Stimulated activated CD4-positive, alpha-beta T cell treated with anti-CD3 and anti-CD28 coated beads, Interleukin-2, amount 100 ng/mL, for 24 hours (primary cell): ENCODE data around the gene TBC1D14.
"Not testable (repeated sequence)": the region's sequence is repeated elsewhere in the genome, so short reads cannot be mapped to it uniquely, and the experiment has no call there.

ENCODE experiments used
- DNase-seq, 2 donors: peaks; one replicate each; pipeline ENCODE4 v3.0.0-alpha.2; 2020

Gene TBC1D14

GRCh38 chr4:6956087-6956433, 46.4 kb downstream of the TBC1D14 start:
- DNase-seq = no peak

GRCh38 chr4:6956434-6957147, 47.0 kb downstream of the TBC1D14 start:
- no peak for DNase-seq

GRCh38 chr4:6957148-6957520, 47.5 kb downstream of the TBC1D14 start:
- no peak for DNase-seq

GRCh38 chr4:6957994-6958393, 48.4 kb downstream of the TBC1D14 start:
- no peak for DNase-seq

- DNase-seq = no peak
These were observed 49.6 kb downstream of the TBC1D14 start for GRCh38 chr4:6959261-6959660.

- DNase-seq = no peak
These were observed 50.5 kb downstream of the TBC1D14 start for GRCh38 chr4:6960154-6960553.

GRCh38 chr4:6960628-6961412, 51.2 kb downstream of the TBC1D14 start:
- DNase-seq = no peak

GRCh38 chr4:6961496-6962210, 52.0 kb downstream of the TBC1D14 start:
- DNase-seq = no peak

GRCh38 chr4:6962211-6963041, 52.8 kb downstream of the TBC1D14 start:
- DNase-seq = no peak

GRCh38 chr4:6963139-6963611, 53.5 kb downstream of the TBC1D14 start:
- DNase-seq = no peak

- DNase-seq = no peak
These were observed 55.2 kb downstream of the TBC1D14 start for GRCh38 chr4:6964858-6965257.

GRCh38 chr4:6965329-6965728, 55.7 kb downstream of the TBC1D14 start:
- DNase-seq = no peak

- no peak for DNase-seq
These were observed 58.3 kb downstream of the TBC1D14 start for GRCh38 chr4:6967846-6968340.

GRCh38 chr4:6968496-6968895, 58.9 kb downstream of the TBC1D14 start:
- no peak for DNase-seq

- DNase-seq = no peak
These were observed 60.5 kb downstream of the TBC1D14 start for GRCh38 chr4:6969826-6970800.

GRCh38 chr4:6971536-6972374, 62.1 kb downstream of the TBC1D14 start:
- DNase-seq = no peak

GRCh38 chr4:6972375-6972650, 62.7 kb downstream of the TBC1D14 start:
- DNase-seq = no peak

GRCh38 chr4:6972911-6973310, 63.3 kb downstream of the TBC1D14 start:
- DNase-seq = no peak

GRCh38 chr4:6974138-6974848, 64.7 kb downstream of the TBC1D14 start:
- peak; percentile 84 to 89 for DNase-seq

- DNase-seq = not testable (repeated sequence)
These were observed 68.2 kb downstream of the TBC1D14 start for GRCh38 chr4:6977846-6978245.
